CD4-positive, alpha-beta T cell (primary cell): ENCODE results near the gene CNIH4. TPM values are rescaled to one million over a fixed set of nuclear protein-coding genes. Genes with fewer than 3 reads are reported as not detected.

Source experiments
- ATAC-seq: fragments of 200-7000 bp; cut with Tn5 transposase; one replicate; pipeline ENCODE4 v1.10.0; 2022; ENCODE audit warnings: mild to moderate bottlenecking; ENCODE audit not compliant: poor library complexity
- CTCF ChIA-PET: fragments of 350-600 bp; sonication (Branson Sonifier 250); formaldehyde crosslinking; loops from one replicate; lab custom pipeline; 2021; ENCODE audit warnings: antibody characterized with exemption, inconsistent platforms; lab: Charles Lee
- POLR2A ChIA-PET: fragments of 350-600 bp; sonication (Branson Sonifier 250); formaldehyde crosslinking; loops from one replicate; lab custom pipeline; 2021; ENCODE audit warnings: antibody characterized with exemption, inconsistent platforms; lab: Charles Lee
- DNase-seq, 14 experiments: peaks; one replicate each; pipeline ENCODE4 v3.0.0-alpha.2; 2013 to 2020; ENCODE audit warnings: mixed read lengths in 2 of 14
- H3K27ac ChIP-seq, 2 donors: one replicate each; pipeline versions ENCODE4 v1.5.1 to v1.7.0; 2013; ENCODE audit warnings: low read length in 2 of 2, low read depth in 1 of 2, mild to moderate bottlenecking in 1 of 2
- H3K27me3 ChIP-seq, 2 experiments: 1 replicate in 1 of 2; 2 replicates in 1 of 2; pipeline versions ENCODE4 v1.6.1 to v1.7.0; 2013; ENCODE audit warnings: low read length in 2 of 2, control low read depth in 1 of 2, mild to moderate bottlenecking in 1 of 2, moderate library complexity in 1 of 2; ENCODE audit not compliant: insufficient read depth in 2 of 2, control insufficient read depth in 1 of 2
- H3K36me3 ChIP-seq: one replicate; pipeline ENCODE4 v1.6.1; 2013; ENCODE audit warnings: low read length, control low read depth; ENCODE audit not compliant: insufficient read depth
- H3K4me1 ChIP-seq: one replicate; pipeline ENCODE4 v1.6.1; 2013; ENCODE audit warnings: low read length, control low read depth; ENCODE audit not compliant: insufficient read depth
- H3K4me3 ChIP-seq: one replicate; pipeline ENCODE4 v1.5.1; 2013; ENCODE audit warnings: mild to moderate bottlenecking, low read length, moderate library complexity
- H3K9me3 ChIP-seq, 2 experiments: 1 replicate in 1 of 2; 2 replicates in 1 of 2; pipeline versions ENCODE4 v1.6.1 to v1.7.0; 2013; ENCODE audit warnings: low read length in 2 of 2, mild to moderate bottlenecking in 2 of 2, control low read depth in 1 of 2, moderate library complexity in 1 of 2; ENCODE audit not compliant: control insufficient read depth in 1 of 2, insufficient read depth in 1 of 2
- H3K27ac Mint-ChIP-seq: one replicate; pipeline ENCODE4 v1.8.0; 2020; ENCODE audit warnings: mixed read lengths
- H3K27me3 Mint-ChIP-seq: one replicate; pipeline ENCODE4 v1.8.0; 2021; ENCODE audit warnings: mixed read lengths
- H3K36me3 Mint-ChIP-seq: one replicate; pipeline ENCODE4 v1.8.0; 2021; ENCODE audit warnings: low read depth, mixed read lengths
- H3K4me1 Mint-ChIP-seq: one replicate; pipeline ENCODE4 v1.8.0; 2021; ENCODE audit warnings: low read depth, mixed read lengths
- H3K4me3 Mint-ChIP-seq: one replicate; pipeline ENCODE4 v1.8.0; 2020; ENCODE audit warnings: mild to moderate bottlenecking, mixed read lengths
- H3K9me3 Mint-ChIP-seq: one replicate; pipeline ENCODE4 v1.8.0; 2020; ENCODE audit warnings: mixed read lengths
- intact Hi-C, 2 experiments: fragments of 100-400 bp; cut with DNase I in 1 of 2; cut with micrococcal nuclease in 1 of 2; formaldehyde crosslinking; loops; one replicate each; pipeline versions ENCODE4 v1.15.1 to v1.9.0; 2023 to 2025; cut with DNase I, micrococcal nuclease
- total RNA-seq, 174 experiments: library from RNA in 2 of 174; stranded (reverse) in 2 of 174; gene quantifications; one replicate each; pipeline ENCODE4 v1.2.3 and lab custom pipeline; 2021 to 2026
- TF ChIP-seq, protein P1 (sequence below): fragments of 200-600 bp; IDR thresholded peaks from one replicate; pipeline ENCODE4 v1.8.0; 2022; ENCODE audit warnings: antibody characterized with exemption, mild to moderate bottlenecking

The CNIH4 gene
- total RNA-seq, 2 experiments from 2014 or later: 31.2 to 33.6 TPM

DNA sequence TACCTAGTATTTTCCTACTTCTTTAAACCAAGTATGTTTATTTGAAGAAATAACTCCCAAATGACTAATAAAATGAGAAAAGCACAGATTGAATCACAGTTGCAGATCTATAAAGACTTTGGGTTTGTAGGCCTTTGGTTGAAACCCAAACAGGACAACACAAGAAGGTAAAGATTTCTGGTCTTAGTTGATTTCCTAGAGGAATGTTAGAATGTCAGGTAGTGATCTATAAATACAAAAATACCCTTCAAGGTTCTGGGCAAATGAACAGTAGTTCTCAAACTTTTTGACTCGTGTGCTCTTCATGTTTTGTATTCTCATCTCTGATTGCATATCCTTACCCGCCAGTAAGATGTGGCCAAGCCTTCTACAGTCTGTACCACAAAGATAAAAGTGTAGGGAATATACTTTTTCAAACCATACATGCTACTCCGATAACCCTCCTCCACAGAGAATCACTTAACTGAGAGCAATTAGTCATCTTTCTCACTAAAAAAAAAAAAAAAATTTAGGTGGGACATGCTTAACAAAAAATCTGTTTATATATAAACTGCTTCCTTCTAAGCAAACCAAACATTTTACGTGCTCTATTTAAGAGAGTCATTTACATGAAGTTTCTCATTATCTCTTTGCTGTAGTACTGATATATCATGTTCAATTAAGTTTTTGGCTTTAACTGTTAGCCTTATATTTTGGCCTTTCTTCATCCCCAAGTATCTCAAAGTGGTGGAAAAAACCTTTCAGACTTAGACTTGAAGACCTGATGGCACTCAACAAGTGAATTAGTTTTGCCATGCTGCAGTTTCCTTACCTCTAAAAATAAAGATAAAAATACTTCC, 36.0 kb downstream of the CNIH4 start:
- TF ChIP-seq, protein P1, sequence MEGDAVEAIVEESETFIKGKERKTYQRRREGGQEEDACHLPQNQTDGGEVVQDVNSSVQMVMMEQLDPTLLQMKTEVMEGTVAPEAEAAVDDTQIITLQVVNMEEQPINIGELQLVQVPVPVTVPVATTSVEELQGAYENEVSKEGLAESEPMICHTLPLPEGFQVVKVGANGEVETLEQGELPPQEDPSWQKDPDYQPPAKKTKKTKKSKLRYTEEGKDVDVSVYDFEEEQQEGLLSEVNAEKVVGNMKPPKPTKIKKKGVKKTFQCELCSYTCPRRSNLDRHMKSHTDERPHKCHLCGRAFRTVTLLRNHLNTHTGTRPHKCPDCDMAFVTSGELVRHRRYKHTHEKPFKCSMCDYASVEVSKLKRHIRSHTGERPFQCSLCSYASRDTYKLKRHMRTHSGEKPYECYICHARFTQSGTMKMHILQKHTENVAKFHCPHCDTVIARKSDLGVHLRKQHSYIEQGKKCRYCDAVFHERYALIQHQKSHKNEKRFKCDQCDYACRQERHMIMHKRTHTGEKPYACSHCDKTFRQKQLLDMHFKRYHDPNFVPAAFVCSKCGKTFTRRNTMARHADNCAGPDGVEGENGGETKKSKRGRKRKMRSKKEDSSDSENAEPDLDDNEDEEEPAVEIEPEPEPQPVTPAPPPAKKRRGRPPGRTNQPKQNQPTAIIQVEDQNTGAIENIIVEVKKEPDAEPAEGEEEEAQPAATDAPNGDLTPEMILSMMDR: no peak
- Histone ChIP-seq H3K36me3 (peaks cover 82% of the 10 kb centered on the region), H3K9me3 (no peaks in the 10 kb centered on the region), H3K27me3 (no peaks in the 10 kb centered on the region), H3K4me3 (no peak overlapping the region), H3K27ac (no peak overlapping the region), H3K4me1 (peaks cover 3% of the 10 kb centered on the region)
- ChIA-PET CTCF (no interaction called here), POLR2A (interaction anchor here (1.4 kb wide), 1 partner anchor 13 kb away, joined by 5 read pairs; no protein-coding TSS in a partner anchor)
- Mint-ChIP-seq H3K4me1 (peaks cover 49% of the 10 kb centered on the region), H3K27me3 (no peaks in the 10 kb centered on the region), H3K36me3 (peaks cover 92% of the 10 kb centered on the region), H3K27ac (peak overlapping the region; percentile 62), H3K9me3 (no peaks in the 10 kb centered on the region), H3K4me3 (peak overlapping the region; percentile 20)
- ATAC-seq (peak; percentile 30), DNase-seq (no peak)
- intact Hi-C loops: loop anchor here (5.0 kb wide), 2 partner anchors 35 to 65 kb away; no protein-coding TSS in a partner anchor

GRCh38 chr1:224393294-224393693, 36.6 kb downstream of the CNIH4 start:
- no peak overlapping the region for H3K27ac ChIP-seq
- no peaks in the 10 kb centered on the region for H3K4me1 ChIP-seq
- H3K9me3 ChIP-seq: no peaks in the 10 kb centered on the region
- Mint-ChIP-seq H3K4me3 (no peak overlapping the region), H3K36me3 (peaks cover 92% of the 10 kb centered on the region), H3K4me1 (peaks cover 43% of the 10 kb centered on the region), H3K27ac (no peak overlapping the region), H3K9me3 (no peaks in the 10 kb centered on the region), H3K27me3 (no peaks in the 10 kb centered on the region)
- TF ChIP-seq, protein P1: no peak
- H3K36me3 ChIP-seq: peaks cover 83% of the 10 kb centered on the region
- ATAC-seq (no peak), DNase-seq (no peak)
- no peak overlapping the region for H3K4me3 ChIP-seq
- intact Hi-C loops: loop anchor here (5.0 kb wide), 2 partner anchors 34 to 64 kb away; no protein-coding TSS in a partner anchor
- ChIA-PET CTCF (no interaction called here), POLR2A (interaction anchor here (1.4 kb wide), 1 partner anchor 13 kb away, joined by 5 read pairs; no protein-coding TSS in a partner anchor)
- no peaks in the 10 kb centered on the region for H3K27me3 ChIP-seq

- Mint-ChIP-seq H3K27ac (no peak overlapping the region), H3K4me3 (no peak overlapping the region), H3K27me3 (no peaks in the 10 kb centered on the region), H3K4me1 (peaks cover 55% of the 10 kb centered on the region), H3K36me3 (peaks cover 96% of the 10 kb centered on the region), H3K9me3 (no peaks in the 10 kb centered on the region)
- Histone ChIP-seq H3K27me3 (no peaks in the 10 kb centered on the region), H3K9me3 (no peaks in the 10 kb centered on the region), H3K36me3 (peaks cover 89% of the 10 kb centered on the region), H3K4me1 (no peaks in the 10 kb centered on the region), H3K4me3 (no peak overlapping the region), H3K27ac (no peak overlapping the region)
- TF ChIP-seq, protein P1: no peak
- POLR2A ChIA-PET: no interaction called here
- DNase-seq (no peak), ATAC-seq (no peak)
- CTCF ChIA-PET: interaction anchor here (1.0 kb wide), 1 partner anchor 57 kb away, joined by 3 read pairs; no protein-coding TSS in a partner anchor
- intact Hi-C loops: loop anchor here in 1 of 2 experiments (10.0 kb wide), 1 partner anchor 55 kb away; no protein-coding TSS in a partner anchor
Observed at GRCh38 chr1:224399887-224400286, 43.2 kb downstream of the CNIH4 start.
